ENCODE measurements around the gene SORD. TPM values are rescaled to one million over a fixed set of nuclear protein-coding genes. Genes with fewer than 3 reads are reported as not detected.
A peak's percentile ranks its signal among the peaks of the same experiment; 100 is the strongest.
"Not testable (repeated sequence)": the region's sequence is repeated elsewhere in the genome, so short reads cannot be mapped to it uniquely, and the experiment has no call there.

SORD gene
- 10 to 100 TPM; 28.0 to 45.8 (median 40.1) TPM for polyA plus RNA-seq (ENCODE audit: insufficient read length in 3 of 3)

GRCh38 chr15:45022871-45023658 lies at the start of gene SORD:
Gene SORD, plus strand, starts transcription at chr15:45023195. Its CDS starts 89 bp downstream, at chr15:45023284.
- peak; percentile 65 to 91 (median 85) for DNase-seq (ENCODE audit: low read depth in 3 of 3, low spot score in 2 of 3)

- DNase-seq (ENCODE audit: low read depth in 3 of 3, low spot score in 2 of 3) = not testable (repeated sequence)
These were observed 46.8 kb upstream of the SORD start for GRCh38 chr15:44976183-44976582.

- not testable (repeated sequence) for DNase-seq (ENCODE audit: low read depth in 3 of 3, low spot score in 2 of 3)
These were observed 45.2 kb upstream of the SORD start for GRCh38 chr15:44977781-44978180.

- DNase-seq (ENCODE audit: low read depth in 3 of 3, low spot score in 2 of 3) = not testable (repeated sequence)
These were observed 43.2 kb upstream of the SORD start for GRCh38 chr15:44979617-44980339.

- DNase-seq (ENCODE audit: low read depth in 3 of 3, low spot score in 2 of 3) = not testable (repeated sequence)
These were observed 38.9 kb upstream of the SORD start for GRCh38 chr15:44984144-44984543.

- not testable (repeated sequence) for DNase-seq (ENCODE audit: low read depth in 3 of 3, low spot score in 2 of 3)
These were observed 36.5 kb upstream of the SORD start for GRCh38 chr15:44986346-44987055.

GRCh38 chr15:44987711-44988110 lies 35.3 kb upstream of the SORD start:
- not testable (repeated sequence) for DNase-seq (ENCODE audit: low read depth in 3 of 3, low spot score in 2 of 3)

GRCh38 chr15:44988184-44988869 lies 34.7 kb upstream of the SORD start:
- not testable (repeated sequence) for DNase-seq (ENCODE audit: low read depth in 3 of 3, low spot score in 2 of 3)

GRCh38 chr15:44988870-44989219 lies 34.1 kb upstream of the SORD start:
- not testable (repeated sequence) for DNase-seq (ENCODE audit: low read depth in 3 of 3, low spot score in 2 of 3)

- DNase-seq (ENCODE audit: low read depth in 3 of 3, low spot score in 2 of 3) = not testable (repeated sequence)
These were observed 25.4 kb upstream of the SORD start for GRCh38 chr15:44997632-44998031.

GRCh38 chr15:44999105-44999504 lies 23.9 kb upstream of the SORD start:
- no peak for DNase-seq (ENCODE audit: low read depth in 3 of 3, low spot score in 2 of 3)

GRCh38 chr15:45001180-45001579 lies 21.8 kb upstream of the SORD start:
- DNase-seq (ENCODE audit: low read depth in 3 of 3, low spot score in 2 of 3) = not testable (repeated sequence)

- DNase-seq (ENCODE audit: low read depth in 3 of 3, low spot score in 2 of 3) = not testable (repeated sequence)
These were observed 19.1 kb upstream of the SORD start for GRCh38 chr15:45003731-45004410.

- not testable (repeated sequence) for DNase-seq (ENCODE audit: low read depth in 3 of 3, low spot score in 2 of 3)
These were observed 18.3 kb upstream of the SORD start for GRCh38 chr15:45004590-45005175.

GRCh38 chr15:45009046-45009445 lies 13.9 kb upstream of the SORD start:
- DNase-seq (ENCODE audit: low read depth in 3 of 3, low spot score in 2 of 3) = no peak

- DNase-seq (ENCODE audit: low read depth in 3 of 3, low spot score in 2 of 3) = not testable (repeated sequence)
These were observed 7.9 kb upstream of the SORD start for GRCh38 chr15:45015114-45015513.

GRCh38 chr15:45020222-45020900 lies 2.6 kb upstream of the SORD start:
- not testable (repeated sequence) for DNase-seq (ENCODE audit: low read depth in 3 of 3, low spot score in 2 of 3)

- DNase-seq (ENCODE audit: low read depth in 3 of 3, low spot score in 2 of 3) = not testable (repeated sequence)
These were observed 2.1 kb upstream of the SORD start for GRCh38 chr15:45020901-45021259.

- no peak for DNase-seq (ENCODE audit: low read depth in 3 of 3, low spot score in 2 of 3)
These were observed 1.6 kb upstream of the SORD start for GRCh38 chr15:45021348-45021747.

Measured in right renal cortex interstitium (tissue), 3 donors.